Measurements from ENCODE around the gene PADI1. TPM values are rescaled to one million over a fixed set of nuclear protein-coding genes. Genes with fewer than 3 reads are reported as not detected.

Gene PADI1
- total RNA-seq, 1 experiment from 2014 or later: 0.37 TPM

- ChIA-PET CTCF (no interaction called here), POLR2A (no interaction called here)
Observed at GRCh38 chr1:17167041-17167785, 37.7 kb upstream of the PADI1 start.

GRCh38 chr1:17167786-17168090, 37.2 kb upstream of the PADI1 start:
- Histone ChIP-seq H3K4me3 (replicated peaks in 1 of 2; ENCODE audit: low read depth in 1 of 2, low read length in 2 of 2) (no peak overlapping the region), H3K4me1 (ENCODE audit: control insufficient read depth in 1 of 2, insufficient read depth in 2 of 2, low read length in 2 of 2) (peaks cover 20 to 24% of the 10 kb centered on the region in 2 experiments), H3K27ac (ENCODE audit: low read depth, low read length) (no peak overlapping the region), H4K20me1 (ENCODE audit: insufficient read depth) (no peaks in the 10 kb centered on the region), H3K4me2 (ENCODE audit: low read length) (peak overlapping the region; percentile 52), H3K9me2 (ENCODE audit: insufficient read depth) (no peaks in the 10 kb centered on the region), H3K27me3 (ENCODE audit: insufficient read depth, low read length) (no peaks in the 10 kb centered on the region), H2AFZ (ENCODE audit: low read depth, low read length, poor library complexity, severe bottlenecking) (no peak overlapping the region), H3K9me3 (ENCODE audit: control insufficient read depth in 1 of 2, insufficient read depth in 1 of 2, low read depth in 1 of 2, low read length in 2 of 2) (no peaks in the 10 kb centered on the region), H3K79me2 (ENCODE audit: insufficient read depth, low read length) (no peaks in the 10 kb centered on the region), H3K9ac (ENCODE audit: low read length) (no peak overlapping the region), H3K36me3 (ENCODE audit: control insufficient read depth in 1 of 2, insufficient read depth in 2 of 2, low read length in 2 of 2) (no peaks in the 10 kb centered on the region)
- ATAC-seq (no peak), DNase-seq (ENCODE audit: low read depth, low spot score) (no peak)
- ChIA-PET RAD21 (ENCODE audit: low non-redundant PET in 1 of 2, low total read pairs in 2 of 2, uncharacterized antibody in 2 of 2, unreplicated experiment in 2 of 2) (no interaction called here), POLR2A (no interaction called here), CTCF (no interaction called here)
- no TSS peak for BruUV-seq (replicated peaks)
- TF ChIP-seq ZFX (IDR thresholded peaks at IDR 0.05) (no peak), CEBPB (IDR thresholded peaks at IDR 0.05; ENCODE audit: low read depth) (no peak), EZH2phosphoT487 (IDR thresholded peaks at IDR 0.05; ENCODE audit: borderline replicate concordance) (no peak), FOSL1 (IDR thresholded peaks at IDR 0.05; ENCODE audit: low read depth) (no peak), SIN3A (IDR thresholded peaks at IDR 0.05; ENCODE audit: low read depth) (no peak), ELF1 (IDR thresholded peaks at IDR 0.05; ENCODE audit: borderline replicate concordance, low read depth) (no peak), EGR1 (IDR thresholded peaks at IDR 0.05; ENCODE audit: low read depth) (no peak), SRF (IDR thresholded peaks at IDR 0.05; ENCODE audit: low read depth) (no peak)
- intact Hi-C loops (cut with micrococcal nuclease): no loop called here

More at GRCh38 chr1:17167041-17167785, 37.7 kb upstream of the PADI1 start:
- Histone ChIP-seq H3K4me1 (ENCODE audit: control insufficient read depth in 1 of 2, insufficient read depth in 2 of 2, low read length in 2 of 2) (peaks cover 20 to 24% of the 10 kb centered on the region in 2 experiments), H3K4me3 (replicated peaks in 1 of 2; ENCODE audit: low read depth in 1 of 2, low read length in 2 of 2) (no peak overlapping the region), H3K27ac (ENCODE audit: low read depth, low read length) (no peak overlapping the region), H3K27me3 (ENCODE audit: insufficient read depth, low read length) (no peaks in the 10 kb centered on the region), H2AFZ (ENCODE audit: low read depth, low read length, poor library complexity, severe bottlenecking) (no peak overlapping the region), H3K9ac (ENCODE audit: low read length) (no peak overlapping the region), H3K4me2 (ENCODE audit: low read length) (no peak overlapping the region), H3K79me2 (ENCODE audit: insufficient read depth, low read length) (no peaks in the 10 kb centered on the region), H3K36me3 (ENCODE audit: control insufficient read depth in 1 of 2, insufficient read depth in 2 of 2, low read length in 2 of 2) (no peaks in the 10 kb centered on the region), H4K20me1 (ENCODE audit: insufficient read depth) (no peaks in the 10 kb centered on the region), H3K9me2 (ENCODE audit: insufficient read depth) (no peaks in the 10 kb centered on the region), H3K9me3 (ENCODE audit: control insufficient read depth in 1 of 2, insufficient read depth in 1 of 2, low read depth in 1 of 2, low read length in 2 of 2) (no peaks in the 10 kb centered on the region)
- intact Hi-C loops (cut with micrococcal nuclease): no loop called here
- no peak for DNase-seq (ENCODE audit: low read depth, low spot score)
- no TSS peak for BruUV-seq (replicated peaks)
- ATAC-seq: no peak
- RAD21 ChIA-PET (ENCODE audit: low non-redundant PET in 1 of 2, low total read pairs in 2 of 2, uncharacterized antibody in 2 of 2, unreplicated experiment in 2 of 2): no interaction called here
- no peak for TF ChIP-seq JUND (IDR thresholded peaks at IDR 0.05)
- TF ChIP-seq SP1 (IDR thresholded peaks at IDR 0.05; ENCODE audit: low read depth): no peak
- TF ChIP-seq POLR2A (IDR thresholded peaks at IDR 0.05; ENCODE audit: borderline replicate concordance, extremely low read depth, insufficient read depth, insufficient read length): no peak
- TF ChIP-seq EZH2phosphoT487 (IDR thresholded peaks at IDR 0.05; ENCODE audit: borderline replicate concordance): no peak
- no peak for TF ChIP-seq CEBPB (IDR thresholded peaks at IDR 0.05; ENCODE audit: low read depth)
